GM21619 (cell line): Measurements from ENCODE around the gene RABIF.
A peak's percentile ranks its signal among the peaks of the same experiment; 100 is the strongest.
"Not testable (repeated sequence)": the region's sequence is repeated elsewhere in the genome, so short reads cannot be mapped to it uniquely, and the experiment has no call there.

Experiments
- ATAC-seq: cut with Tn5 transposase; IDR thresholded peaks from one replicate; pipeline ENCODE4 v1.9.1; 2021; ENCODE audit not compliant: unreplicated experiment

The RABIF gene

GRCh38 chr1:202888531-202889360, at the start of gene RABIF:
TSS of gene RABIF (minus strand) at chr1:202889149. CDS start at chr1:202889098, 51 bp downstream.
- ATAC-seq: peak; percentile 85

DNA sequence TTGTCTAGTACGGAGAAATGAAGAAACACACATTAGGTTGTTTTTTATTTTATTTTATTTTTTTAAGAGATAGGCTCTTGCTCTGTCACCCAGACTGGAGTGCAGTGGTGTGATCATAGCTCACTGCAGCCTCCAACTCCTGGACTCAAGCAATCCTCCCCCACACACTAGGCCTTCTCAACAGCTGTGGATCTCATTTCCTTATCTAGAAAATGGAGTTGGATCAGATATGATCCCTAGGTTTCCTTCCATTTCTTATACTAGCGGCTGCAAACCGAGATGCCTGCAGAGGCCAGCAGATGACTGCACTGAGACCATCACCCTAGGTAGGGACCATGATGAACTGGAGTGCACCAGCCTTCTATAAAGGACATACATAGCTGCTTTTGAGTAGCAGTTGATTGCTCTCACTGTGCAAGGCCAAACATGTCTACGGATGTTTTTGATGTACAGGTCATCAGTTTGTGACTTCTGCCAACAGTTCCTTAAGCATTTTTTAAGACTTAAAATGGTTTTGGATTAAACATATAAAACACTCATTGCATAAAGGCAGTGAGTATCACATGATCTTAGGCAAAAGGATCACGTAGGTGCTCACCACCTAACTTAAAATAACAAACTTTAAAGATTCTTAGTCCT, 49.5 kb upstream of the RABIF start:
- ATAC-seq: no peak

DNA sequence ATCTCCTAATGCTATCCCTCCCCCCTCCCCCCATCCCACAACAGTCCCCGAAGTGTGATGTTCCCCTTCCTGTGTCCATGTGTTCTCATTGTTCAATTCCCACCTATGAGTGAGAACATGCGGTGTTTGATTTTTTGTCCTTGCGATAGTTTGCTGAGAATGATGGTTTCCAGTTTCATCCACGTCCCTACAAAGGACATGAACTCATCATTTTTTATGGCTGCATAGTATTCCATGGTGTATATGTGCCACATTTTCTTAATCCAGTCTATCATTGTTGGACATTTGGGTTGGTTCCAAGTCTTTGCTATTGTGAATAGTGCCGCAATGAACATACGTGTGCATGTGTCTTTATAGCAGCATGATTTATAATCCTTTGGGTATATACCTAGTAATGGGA, 47.5 kb upstream of the RABIF start:
- not testable (repeated sequence) for ATAC-seq

DNA sequence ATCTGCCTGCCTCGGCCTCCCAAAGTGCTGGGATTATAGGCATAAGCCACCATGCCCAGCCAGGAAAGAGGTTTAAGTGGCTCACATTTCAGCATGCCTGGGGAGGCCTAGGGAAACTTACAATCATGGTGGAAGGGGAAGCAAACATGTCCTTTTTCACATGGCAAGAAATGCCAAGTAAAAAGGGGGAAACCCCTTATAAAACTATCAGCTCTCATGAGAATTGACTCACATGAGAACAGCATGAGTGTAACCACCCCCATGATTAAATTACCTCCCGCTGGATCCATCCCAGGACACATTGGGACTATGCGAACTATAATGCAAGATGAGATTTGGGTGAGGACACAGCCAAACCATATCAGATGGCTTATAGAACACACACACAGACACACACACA, 46.9 kb upstream of the RABIF start:
- ATAC-seq: no peak

GRCh38 chr1:202934755-202935154, 45.8 kb upstream of the RABIF start:
- no peak for ATAC-seq

DNA sequence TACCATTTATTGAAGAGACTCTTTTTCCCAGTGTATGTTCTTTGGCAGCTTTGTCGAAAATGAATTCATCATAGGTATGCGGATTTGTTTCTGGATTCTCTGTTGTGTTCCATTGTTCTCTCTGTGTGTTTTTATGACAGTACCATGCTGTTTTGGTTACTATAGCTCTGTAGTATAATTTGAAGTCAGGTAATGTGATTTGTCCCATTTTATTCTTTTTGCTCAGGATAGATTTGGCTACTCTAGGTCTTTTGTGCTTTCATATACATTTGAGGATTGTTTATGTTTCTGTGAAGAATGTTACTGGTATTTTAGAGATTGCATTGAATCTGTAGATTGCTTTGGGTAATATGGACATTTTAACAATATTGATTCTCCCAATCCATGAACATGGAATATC, 43.5 kb upstream of the RABIF start:
- ATAC-seq: no peak

GRCh38 chr1:202926581-202927491, 37.9 kb upstream of the RABIF start, which contains the start of gene KLHL12:
TSS of gene KLHL12 (minus strand) at chr1:202927234. CDS start at chr1:202925162, 2,072 bp downstream.
- peak; percentile 85 for ATAC-seq

- ATAC-seq: no peak
Measured at GRCh38 chr1:202923533-202923932, 34.6 kb upstream of the RABIF start.

- no peak for ATAC-seq
Measured at GRCh38 chr1:202919615-202920014, 30.7 kb upstream of the RABIF start.

DNA sequence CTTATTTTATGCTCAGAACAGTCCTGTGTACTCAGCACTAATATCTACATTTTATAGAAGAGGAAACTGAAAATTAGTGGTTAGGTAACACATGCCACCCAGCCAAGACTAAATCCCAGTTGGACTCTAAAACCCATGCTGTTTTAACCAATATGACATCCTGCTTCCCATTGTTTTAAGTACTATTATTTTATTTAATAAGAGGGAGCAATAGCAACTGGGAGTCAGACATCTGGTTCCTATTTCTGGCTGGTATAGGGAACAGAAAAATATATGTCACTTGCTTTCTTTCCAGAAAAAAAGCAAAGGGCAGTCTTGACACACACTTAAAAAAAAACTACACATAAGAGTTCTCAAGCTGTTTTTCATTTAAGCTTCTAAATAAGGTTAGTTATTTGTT, 26.2 kb upstream of the RABIF start:
- no peak for ATAC-seq

DNA sequence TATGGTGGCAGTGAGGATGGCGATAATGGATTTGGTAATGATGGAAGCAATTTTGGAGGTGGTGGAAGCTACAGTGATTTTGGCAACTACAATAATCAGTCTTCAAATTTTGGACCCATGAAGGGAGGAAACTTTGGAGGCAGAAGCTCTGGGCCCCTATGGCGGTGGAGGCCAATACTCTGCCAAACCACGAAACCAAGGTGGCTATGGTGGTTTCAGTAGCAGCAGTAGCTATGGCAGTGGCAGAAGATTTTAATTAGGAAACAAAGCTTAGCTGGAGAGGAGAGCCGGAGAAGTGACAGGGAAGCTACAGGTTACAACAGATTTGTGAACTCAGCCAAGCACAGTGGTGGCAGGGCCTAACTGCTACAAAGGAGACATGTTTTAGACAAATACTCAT, 23.5 kb upstream of the RABIF start:
- not testable (repeated sequence) for ATAC-seq

DNA sequence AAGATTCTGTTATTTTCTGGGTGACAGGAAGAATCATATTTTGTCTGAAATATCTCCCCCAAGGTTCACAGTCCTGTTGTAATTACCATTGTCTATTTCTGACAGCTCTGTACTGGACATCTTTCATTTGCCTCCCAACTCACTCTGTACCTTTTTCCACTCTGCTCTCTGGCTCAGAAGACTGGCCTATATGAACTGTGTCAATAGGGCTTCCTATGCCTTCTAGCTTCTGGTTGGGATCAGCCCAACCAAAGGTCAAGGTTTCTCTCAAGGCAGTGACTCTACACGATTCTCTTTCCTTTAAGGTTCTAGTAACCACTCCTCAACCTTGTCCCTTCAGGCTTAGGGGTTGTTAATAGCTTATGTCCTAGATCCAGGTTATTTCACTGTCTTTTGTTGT, 20.5 kb upstream of the RABIF start:
- no peak for ATAC-seq

DNA sequence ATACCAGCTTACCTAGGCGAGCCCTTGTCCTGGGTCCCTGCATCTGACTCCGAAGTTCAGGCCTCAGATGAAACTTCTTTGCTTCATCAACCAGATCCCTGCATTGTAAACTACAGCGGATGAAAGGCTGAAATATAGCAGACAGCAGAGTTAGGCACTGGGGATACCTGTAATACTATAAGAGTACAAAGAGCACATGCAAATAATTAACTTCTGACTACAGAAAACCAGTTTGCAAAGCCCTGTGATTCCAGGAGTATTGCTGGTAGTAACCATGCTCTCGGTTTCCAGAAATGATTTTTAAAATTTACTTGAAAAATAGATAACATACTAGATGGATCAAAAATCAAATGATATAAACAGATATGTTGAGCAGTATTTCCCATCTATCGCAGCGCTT, 20.0 kb upstream of the RABIF start:
- ATAC-seq: no peak

DNA sequence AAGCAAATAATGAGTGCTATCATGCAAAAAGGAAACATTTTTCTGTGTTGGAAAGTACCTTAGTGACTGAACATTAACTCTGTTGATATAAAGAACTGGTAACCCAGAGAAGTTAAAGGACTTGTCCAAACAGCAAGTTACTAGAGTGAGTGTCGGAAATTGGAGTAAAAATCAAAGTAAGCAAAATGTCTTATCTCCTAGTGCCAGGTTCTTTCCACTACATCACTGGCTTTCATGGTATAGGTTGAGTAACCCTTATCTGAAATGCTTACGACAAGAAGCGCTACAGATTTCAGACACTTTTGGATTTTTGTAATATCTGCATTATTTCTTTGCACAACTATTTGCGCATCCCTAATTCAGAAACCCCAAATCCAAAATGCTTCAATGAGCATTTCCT, 16.4 kb upstream of the RABIF start:
- no peak for ATAC-seq

GRCh38 chr1:202903808-202904207, 14.9 kb upstream of the RABIF start:
- ATAC-seq: not testable (repeated sequence)

- no peak for ATAC-seq
Measured at GRCh38 chr1:202901555-202901954, 12.6 kb upstream of the RABIF start.

DNA sequence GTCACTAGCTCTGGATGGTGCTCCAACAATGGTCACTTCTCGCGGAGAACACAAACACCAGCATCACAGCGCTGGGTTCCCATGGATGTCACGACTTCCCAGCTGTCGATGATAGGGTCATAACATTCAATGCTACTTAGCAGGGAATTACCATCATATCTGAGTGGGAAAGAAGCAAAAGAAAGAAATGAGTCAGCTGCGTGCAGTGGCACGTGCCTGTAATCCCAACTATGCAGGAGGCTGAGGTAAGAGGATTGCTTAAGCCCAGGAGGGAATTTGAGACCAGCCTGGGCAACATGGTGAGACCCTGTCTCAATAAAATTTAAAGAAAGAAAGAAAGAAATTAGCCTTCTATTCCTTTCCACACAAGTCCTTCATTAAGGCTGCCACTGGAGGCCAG, 3.6 kb upstream of the RABIF start:
- no peak for ATAC-seq

- no peak for ATAC-seq
Measured at GRCh38 chr1:202890392-202890791, 1.4 kb upstream of the RABIF start.

GRCh38 chr1:202888221-202888530, 773 bp downstream of the RABIF start:
- ATAC-seq: no peak

- no peak for ATAC-seq
Measured at GRCh38 chr1:202880961-202881460, 7.9 kb downstream of the RABIF start.

DNA sequence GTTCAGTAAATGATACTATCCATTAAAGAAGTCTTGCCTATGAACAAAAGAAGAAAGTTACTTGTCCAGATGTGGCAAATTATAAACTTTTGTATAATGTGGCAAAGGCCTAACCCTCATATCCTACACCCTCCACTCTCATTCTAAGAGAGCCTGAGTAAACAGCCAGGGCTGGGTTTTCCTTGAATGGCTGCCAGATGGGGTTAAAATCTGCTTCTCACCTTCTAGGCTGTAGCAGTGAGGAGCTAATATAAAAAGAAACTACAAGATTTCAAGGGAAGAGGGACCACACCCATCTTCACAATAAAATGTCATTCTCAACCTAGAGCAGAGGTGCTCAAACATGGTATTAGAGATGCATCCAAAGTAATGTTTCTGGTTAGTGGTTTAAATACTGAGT, 8.9 kb downstream of the RABIF start:
- ATAC-seq: no peak
